Type B pancreatic cell (in vitro differentiated cells): ENCODE results near the gene ARPC1A. TPM values are rescaled to one million over a fixed set of nuclear protein-coding genes. Genes with fewer than 3 reads are reported as not detected.
"Not testable (repeated sequence)": the region's sequence is repeated elsewhere in the genome, so short reads cannot be mapped to it uniquely, and the experiment has no call there.

Source experiments
- DNase-seq: peaks from one replicate; pipeline ENCODE4 v3.0.0; 2021; ENCODE audit warnings: mixed read lengths; ENCODE audit not compliant: unreplicated experiment; ENCODE audit errors: extremely low spot score
- H3K27ac Mint-ChIP-seq: 2 replicates; pipeline ENCODE4 v1.8.0; 2021; ENCODE audit warnings: mild to moderate bottlenecking, mixed read lengths
- H3K27me3 Mint-ChIP-seq: 2 replicates; pipeline ENCODE4 v1.8.0; 2021; ENCODE audit warnings: mixed read lengths
- H3K36me3 Mint-ChIP-seq: 2 replicates; pipeline ENCODE4 v1.8.0; 2021; ENCODE audit warnings: mixed read lengths
- H3K4me1 Mint-ChIP-seq: one replicate; pipeline ENCODE4 v1.8.0; 2021; ENCODE audit warnings: mixed read lengths; ENCODE audit not compliant: unreplicated experiment
- H3K4me3 Mint-ChIP-seq: 2 replicates; pipeline ENCODE4 v1.8.0; 2021; ENCODE audit warnings: mild to moderate bottlenecking, mixed read lengths
- H3K9me3 Mint-ChIP-seq: 2 replicates; pipeline ENCODE4 v1.8.0; 2021; ENCODE audit warnings: mixed read lengths
- CTCF ChIP-seq: fragments of 200-600 bp; sonication (generic); conservative IDR thresholded peaks from 2 replicates; pipeline ENCODE4 v1.5.0; 2021; ENCODE audit warnings: antibody characterized with exemption, mild to moderate bottlenecking
- total RNA-seq: library from RNA; stranded (reverse); gene quantifications from 2 replicates; pipeline ENCODE4 v1.2.1, GENCODE V29; 2021; ENCODE audit warnings: low replicate concordance

The ARPC1A gene
- total RNA-seq, 1 donor from 2014 or later = 164 TPM

GRCh38 chr7:99374111-99375064 is 48.7 kb downstream of the ARPC1A start, which contains the start of gene ARPC1B:
ARPC1B (plus strand) TSS chr7:99374730; CDS start chr7:99385715, 10,985 bp downstream.
- DNase-seq = no peak
- Mint-ChIP-seq H3K4me1 (peaks cover 14% of the 10 kb centered on the region), H3K27ac (peak within 1 kb of the TSS; percentile 97), H3K4me3 (peak within 1 kb of the TSS; percentile 87), H3K9me3 (no peaks in the 10 kb centered on the region), H3K27me3 (no peaks in the 10 kb centered on the region), H3K36me3 (peaks cover 5% of the 10 kb centered on the region)
- no peak for TF ChIP-seq CTCF

- H3K4me1 Mint-ChIP-seq = peaks cover 20% of the 10 kb centered on the region
- TF ChIP-seq CTCF = no peak
- DNase-seq = no peak
- peak overlapping the region; percentile 58 for H3K4me3 Mint-ChIP-seq
- no peaks in the 10 kb centered on the region for H3K9me3 Mint-ChIP-seq
- H3K27me3 Mint-ChIP-seq = no peaks in the 10 kb centered on the region
- peaks cover 5% of the 10 kb centered on the region for H3K36me3 Mint-ChIP-seq
- no peak overlapping the region for H3K27ac Mint-ChIP-seq
Measured at GRCh38 chr7:99375070-99375807, 49.5 kb downstream of the ARPC1A start.

- Mint-ChIP-seq H3K4me3 (peak overlapping the region; percentile 67), H3K27ac (peak overlapping the region; percentile 89), H3K4me1 (peaks cover 11% of the 10 kb centered on the region), H3K9me3 (no peaks in the 10 kb centered on the region), H3K27me3 (no peaks in the 10 kb centered on the region), H3K36me3 (peaks cover 5% of the 10 kb centered on the region)
- TF ChIP-seq CTCF = no peak
- DNase-seq = no peak
Measured at GRCh38 chr7:99379043-99379577, 53.4 kb downstream of the ARPC1A start.

GRCh38 chr7:99379693-99380031 is 54.0 kb downstream of the ARPC1A start:
- Mint-ChIP-seq H3K4me1 (peaks cover 11% of the 10 kb centered on the region), H3K27ac (peak overlapping the region; percentile 89)
- H3K9me3 Mint-ChIP-seq, DNase-seq, H3K4me3 Mint-ChIP-seq, H3K27me3 Mint-ChIP-seq, H3K36me3 Mint-ChIP-seq: not testable (repeated sequence)

GRCh38 chr7:99380032-99380822 is 54.5 kb downstream of the ARPC1A start:
- Mint-ChIP-seq H3K27ac (peak overlapping the region; percentile 75), H3K36me3 (peaks cover 5% of the 10 kb centered on the region), H3K9me3 (no peaks in the 10 kb centered on the region), H3K27me3 (no peaks in the 10 kb centered on the region), H3K4me1 (peaks cover 11% of the 10 kb centered on the region), H3K4me3 (no peak overlapping the region)
- DNase-seq = no peak
- TF ChIP-seq CTCF = no peak
